ENCODE results near the gene PLXNB1. TPM values are rescaled to one million over a fixed set of nuclear protein-coding genes. Genes with fewer than 3 reads are reported as not detected.

The PLXNB1 gene
- total RNA-seq, 3 donors from 2014 or later = 98.1 to 136 (median 127) TPM

DNA sequence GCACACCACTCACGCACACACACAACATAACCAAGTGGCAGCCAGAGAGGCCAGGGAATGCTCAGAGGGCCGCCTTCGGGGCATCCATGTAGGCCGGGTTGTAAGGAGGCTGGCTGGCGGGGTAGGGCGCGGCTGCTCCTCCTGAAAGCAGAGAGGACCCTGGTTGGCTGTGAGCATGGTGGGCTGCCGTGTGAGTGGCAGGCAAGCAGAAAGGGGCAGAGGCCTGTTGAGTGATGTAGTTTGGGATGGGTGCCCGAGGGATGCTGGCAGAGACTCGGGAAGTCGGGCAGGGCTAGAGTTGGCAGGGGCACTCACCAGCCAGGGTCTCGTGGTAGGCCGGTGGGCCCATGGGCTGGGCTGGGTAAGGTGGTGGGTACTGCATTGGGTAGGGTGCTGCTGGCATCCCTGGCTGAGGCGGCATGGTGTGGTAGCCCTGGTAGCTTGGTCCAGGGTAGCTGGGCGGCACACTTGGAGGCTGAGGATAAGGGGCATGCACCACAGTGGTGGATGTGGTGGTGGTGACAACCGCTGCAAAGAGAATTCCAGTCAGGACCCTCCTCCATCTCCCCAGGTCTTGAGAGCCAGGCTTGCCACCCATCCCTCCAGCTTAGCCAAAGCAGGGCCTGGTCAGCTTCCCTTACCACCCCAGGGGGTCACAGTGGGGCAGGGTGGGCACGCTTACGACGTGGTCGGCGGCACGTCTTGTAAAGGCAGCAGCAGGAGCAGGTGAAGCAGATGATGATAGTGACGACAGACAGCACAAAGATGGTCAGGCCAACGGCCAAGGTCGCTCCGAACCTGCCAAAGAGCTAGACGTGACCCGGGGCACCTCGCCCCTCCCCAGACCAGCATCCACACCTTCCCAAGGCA, 39.4 kb upstream of the PLXNB1 start:
- intact Hi-C loops (cut with DNase I, micrococcal nuclease) = loop anchor here in 1 of 2 donors (5.0 kb wide), 1 partner anchor 78 kb away; no protein-coding TSS in a partner anchor
- Histone ChIP-seq H3K36me3 (ENCODE audit: low read depth) (peaks cover 4% of the 10 kb centered on the region), H3K4me1 (ENCODE audit: low read depth) (peaks cover 64% of the 10 kb centered on the region), H3K4me3 (no peak overlapping the region), H3K9me3 (no peaks in the 10 kb centered on the region)
- TF ChIP-seq, protein P1, sequence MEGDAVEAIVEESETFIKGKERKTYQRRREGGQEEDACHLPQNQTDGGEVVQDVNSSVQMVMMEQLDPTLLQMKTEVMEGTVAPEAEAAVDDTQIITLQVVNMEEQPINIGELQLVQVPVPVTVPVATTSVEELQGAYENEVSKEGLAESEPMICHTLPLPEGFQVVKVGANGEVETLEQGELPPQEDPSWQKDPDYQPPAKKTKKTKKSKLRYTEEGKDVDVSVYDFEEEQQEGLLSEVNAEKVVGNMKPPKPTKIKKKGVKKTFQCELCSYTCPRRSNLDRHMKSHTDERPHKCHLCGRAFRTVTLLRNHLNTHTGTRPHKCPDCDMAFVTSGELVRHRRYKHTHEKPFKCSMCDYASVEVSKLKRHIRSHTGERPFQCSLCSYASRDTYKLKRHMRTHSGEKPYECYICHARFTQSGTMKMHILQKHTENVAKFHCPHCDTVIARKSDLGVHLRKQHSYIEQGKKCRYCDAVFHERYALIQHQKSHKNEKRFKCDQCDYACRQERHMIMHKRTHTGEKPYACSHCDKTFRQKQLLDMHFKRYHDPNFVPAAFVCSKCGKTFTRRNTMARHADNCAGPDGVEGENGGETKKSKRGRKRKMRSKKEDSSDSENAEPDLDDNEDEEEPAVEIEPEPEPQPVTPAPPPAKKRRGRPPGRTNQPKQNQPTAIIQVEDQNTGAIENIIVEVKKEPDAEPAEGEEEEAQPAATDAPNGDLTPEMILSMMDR (IDR thresholded peaks at IDR 0.05) = no peak
- peak in 1 of 3 donors; percentile 34 for DNase-seq
- ATAC-seq = no peak

DNA sequence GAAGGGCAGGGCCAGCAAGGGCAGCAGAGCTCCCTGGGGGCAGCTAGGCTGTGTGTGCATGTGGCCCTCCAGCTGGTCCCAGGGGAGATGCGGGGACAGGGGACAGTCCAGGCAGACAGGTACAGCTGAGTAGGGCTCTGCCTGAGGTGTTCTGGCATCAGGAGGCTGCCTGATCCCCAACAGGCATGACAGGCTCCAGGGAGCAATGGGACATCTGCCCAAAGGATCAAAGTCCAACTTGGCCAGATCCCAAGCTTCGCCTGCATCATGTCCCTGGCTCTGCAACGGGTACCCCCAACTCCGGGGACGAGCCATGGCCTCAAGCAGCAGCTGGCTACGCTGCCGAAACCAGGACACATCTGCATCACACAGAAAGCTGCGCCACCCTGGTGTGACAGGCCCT, 38.4 kb upstream of the PLXNB1 start:
- TF ChIP-seq, protein P1 (IDR thresholded peaks at IDR 0.05) = no peak
- DNase-seq (peak in 2 of 3 donors; percentile 64 to 68), ATAC-seq (no peak)
- peaks cover 60% of the 10 kb centered on the region for H3K4me1 ChIP-seq (ENCODE audit: low read depth)
- H3K4me3 ChIP-seq = no peak overlapping the region
- peaks cover 4% of the 10 kb centered on the region for H3K36me3 ChIP-seq (ENCODE audit: low read depth)
- intact Hi-C loops (cut with DNase I, micrococcal nuclease) = loop anchor here in 1 of 2 donors (5.0 kb wide), 1 partner anchor 79 kb away; no protein-coding TSS in a partner anchor
- no peaks in the 10 kb centered on the region for H3K9me3 ChIP-seq

DNA sequence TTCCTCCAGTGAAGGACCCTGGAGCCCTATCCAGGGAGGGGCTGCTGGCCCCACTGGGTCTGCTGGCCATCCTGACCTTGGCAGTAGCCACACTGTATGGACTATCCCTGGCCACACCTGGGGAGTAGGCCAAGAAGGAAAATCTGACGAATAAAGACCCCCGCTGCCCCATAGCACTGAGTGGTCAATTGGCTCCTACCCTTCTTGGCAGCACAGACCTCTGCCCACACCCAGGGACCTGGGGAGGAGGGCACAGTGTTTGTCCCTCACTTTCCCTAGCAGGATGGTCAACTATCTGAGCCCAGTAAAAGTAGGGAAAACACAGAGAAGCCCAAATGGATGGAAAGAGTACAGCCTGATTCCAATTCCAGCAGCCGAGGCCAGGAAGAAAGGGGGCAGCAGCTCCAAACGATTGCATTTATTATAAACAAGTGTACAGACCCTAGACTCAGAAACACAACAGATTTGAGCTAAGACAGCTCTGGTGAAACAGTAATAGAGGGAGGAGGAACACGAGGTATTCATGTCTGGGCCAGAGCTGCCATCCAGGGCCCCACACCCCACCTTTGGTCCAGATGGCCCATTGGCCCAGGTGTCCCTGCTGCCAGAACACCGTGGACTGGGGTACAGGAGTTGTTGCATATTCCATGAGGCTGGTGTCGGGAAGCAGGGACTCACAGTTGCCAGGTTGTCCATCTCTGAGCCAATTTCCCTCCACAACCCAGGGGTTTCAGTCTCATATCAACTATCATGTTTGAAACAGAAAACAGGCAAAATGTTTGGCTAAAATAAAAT, 37.8 kb upstream of the PLXNB1 start:
- TF ChIP-seq, protein P1 (IDR thresholded peaks at IDR 0.05) = no peak
- intact Hi-C loops (cut with DNase I, micrococcal nuclease) = loop anchor here in 1 of 2 donors (5.0 kb wide), 1 partner anchor 80 kb away; no protein-coding TSS in a partner anchor
- H3K4me3 ChIP-seq = no peak overlapping the region
- no peaks in the 10 kb centered on the region for H3K9me3 ChIP-seq
- H3K4me1 ChIP-seq (ENCODE audit: low read depth) = peaks cover 57% of the 10 kb centered on the region
- H3K36me3 ChIP-seq (ENCODE audit: low read depth) = peaks cover 4% of the 10 kb centered on the region
- no peak for DNase-seq
- no peak for ATAC-seq

DNA sequence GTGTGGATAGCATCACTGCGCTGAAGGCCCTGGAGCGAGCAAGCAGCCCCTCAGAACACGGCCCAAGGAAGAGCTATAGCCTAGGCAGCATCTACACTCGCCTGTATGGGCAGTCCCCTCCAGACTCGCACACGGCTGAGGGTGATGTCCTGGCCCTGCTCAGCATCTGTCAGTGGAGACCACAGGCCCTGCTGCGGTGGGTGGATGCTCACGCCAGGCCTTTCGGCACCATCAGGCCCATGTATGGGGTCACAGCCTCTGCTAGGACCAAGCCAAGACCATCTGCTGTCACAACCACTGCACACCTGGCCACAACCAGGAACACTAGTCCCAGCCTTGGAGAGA, 37.2 kb upstream of the PLXNB1 start:
- TF ChIP-seq, protein P1 (IDR thresholded peaks at IDR 0.05) = no peak
- ATAC-seq = no peak
- peaks cover 54% of the 10 kb centered on the region for H3K4me1 ChIP-seq (ENCODE audit: low read depth)
- intact Hi-C loops (cut with DNase I, micrococcal nuclease) = loop anchor here in 1 of 2 donors (5.0 kb wide), 1 partner anchor 80 kb away; no protein-coding TSS in a partner anchor
- H3K4me3 ChIP-seq = no peak overlapping the region
- DNase-seq = no peak
- H3K36me3 ChIP-seq (ENCODE audit: low read depth) = peaks cover 4% of the 10 kb centered on the region
- H3K9me3 ChIP-seq = no peaks in the 10 kb centered on the region

DNA sequence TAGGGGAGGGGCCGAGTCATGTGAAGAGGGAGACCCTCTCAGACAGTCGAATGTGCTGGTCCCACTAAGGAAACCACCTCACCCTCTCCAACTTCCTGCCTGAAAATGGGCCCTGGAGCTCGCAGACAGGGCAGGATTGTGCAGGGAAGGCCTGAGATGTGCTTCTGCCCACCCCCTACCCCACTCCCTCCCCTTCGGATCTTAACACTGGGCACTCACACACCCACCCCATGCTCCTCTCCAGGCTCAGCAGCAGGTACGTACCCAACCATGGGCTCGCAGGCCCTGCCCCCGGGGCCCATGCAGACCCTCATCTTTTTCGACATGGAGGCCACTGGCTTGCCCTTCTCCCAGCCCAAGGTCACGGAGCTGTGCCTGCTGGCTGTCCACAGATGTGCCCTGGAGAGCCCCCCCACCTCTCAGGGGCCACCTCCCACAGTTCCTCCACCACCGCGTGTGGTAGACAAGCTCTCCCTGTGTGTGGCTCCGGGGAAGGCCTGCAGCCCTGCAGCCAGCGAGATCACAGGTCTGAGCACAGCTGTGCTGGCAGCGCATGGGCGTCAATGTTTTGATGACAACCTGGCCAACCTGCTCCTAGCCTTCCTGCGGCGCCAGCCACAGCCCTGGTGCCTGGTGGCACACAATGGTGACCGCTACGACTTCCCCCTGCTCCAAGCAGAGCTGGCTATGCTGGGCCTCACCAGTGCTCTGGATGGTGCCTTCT, 36.7 kb upstream of the PLXNB1 start:
- TF ChIP-seq, protein P1 (IDR thresholded peaks at IDR 0.05) = no peak
- peak in 2 of 3 donors; percentile 64 to 73 for DNase-seq
- intact Hi-C loops (cut with DNase I, micrococcal nuclease) = loop anchor here in 1 of 2 donors (5.0 kb wide), 1 partner anchor 81 kb away; no protein-coding TSS in a partner anchor
- peak overlapping the region; percentile 15 for H3K4me3 ChIP-seq
- ATAC-seq = peak; percentile 12
- peaks cover 48% of the 10 kb centered on the region for H3K4me1 ChIP-seq (ENCODE audit: low read depth)
- H3K36me3 ChIP-seq (ENCODE audit: low read depth) = peaks cover 4% of the 10 kb centered on the region
- H3K9me3 ChIP-seq = no peaks in the 10 kb centered on the region

Measured in mucosa of descending colon (tissue), 3 donors.